ENCODE data around the gene MKRN2.

DNA sequence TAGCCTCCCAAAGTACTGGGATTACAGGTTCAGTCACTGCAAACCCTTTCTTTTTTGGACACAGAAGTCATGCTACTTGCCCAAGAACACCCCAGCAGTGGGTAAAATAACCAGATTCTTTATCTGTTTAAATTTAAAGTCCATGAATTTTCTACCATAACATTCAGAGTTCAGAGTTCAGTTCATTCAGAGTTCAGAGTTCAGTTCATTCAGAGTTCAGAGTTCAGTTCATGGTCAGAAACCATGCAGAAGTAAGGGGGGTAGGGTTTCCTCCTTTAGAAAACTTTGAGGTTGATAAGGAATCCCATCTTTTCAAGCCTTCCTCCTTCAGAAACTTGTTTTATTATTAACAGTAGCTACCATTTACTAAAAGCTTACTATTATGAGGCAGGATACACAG lies 63.8 kb downstream of the MKRN2 start:
- TF ChIP-seq, protein P1, sequence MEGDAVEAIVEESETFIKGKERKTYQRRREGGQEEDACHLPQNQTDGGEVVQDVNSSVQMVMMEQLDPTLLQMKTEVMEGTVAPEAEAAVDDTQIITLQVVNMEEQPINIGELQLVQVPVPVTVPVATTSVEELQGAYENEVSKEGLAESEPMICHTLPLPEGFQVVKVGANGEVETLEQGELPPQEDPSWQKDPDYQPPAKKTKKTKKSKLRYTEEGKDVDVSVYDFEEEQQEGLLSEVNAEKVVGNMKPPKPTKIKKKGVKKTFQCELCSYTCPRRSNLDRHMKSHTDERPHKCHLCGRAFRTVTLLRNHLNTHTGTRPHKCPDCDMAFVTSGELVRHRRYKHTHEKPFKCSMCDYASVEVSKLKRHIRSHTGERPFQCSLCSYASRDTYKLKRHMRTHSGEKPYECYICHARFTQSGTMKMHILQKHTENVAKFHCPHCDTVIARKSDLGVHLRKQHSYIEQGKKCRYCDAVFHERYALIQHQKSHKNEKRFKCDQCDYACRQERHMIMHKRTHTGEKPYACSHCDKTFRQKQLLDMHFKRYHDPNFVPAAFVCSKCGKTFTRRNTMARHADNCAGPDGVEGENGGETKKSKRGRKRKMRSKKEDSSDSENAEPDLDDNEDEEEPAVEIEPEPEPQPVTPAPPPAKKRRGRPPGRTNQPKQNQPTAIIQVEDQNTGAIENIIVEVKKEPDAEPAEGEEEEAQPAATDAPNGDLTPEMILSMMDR (IDR thresholded peaks at IDR 0.05; ENCODE audit: low read depth, low read length), result no peak
- no peak for TF ChIP-seq POLR2A (IDR thresholded peaks at IDR 0.05; ENCODE audit: extremely low read depth, insufficient read length)

All from NB4 (cell line).